GM10266 (cell line): ENCODE measurements around the gene OR10H3.

Source experiments
- DNase-seq: peaks from one replicate; pipeline ENCODE4 v3.0.0; 2012; ENCODE audit errors: extremely low spot score
- CTCF ChIP-seq: IDR thresholded peaks from 2 replicates; pipeline ENCODE4 v1.5.1; 2012; ENCODE audit warnings: mild to moderate bottlenecking, low read depth; ENCODE audit not compliant: control insufficient read depth, insufficient read depth; ENCODE audit errors: missing control alignments

The OR10H3 gene

GRCh38 chr19:15721268-15721667, 16.5 kb upstream of the OR10H3 start:
- no peak for TF ChIP-seq CTCF

GRCh38 chr19:15722956-15723355, 14.8 kb upstream of the OR10H3 start:
- no peak for DNase-seq
- TF ChIP-seq CTCF: no peak

More at GRCh38 chr19:15721268-15721667, 16.5 kb upstream of the OR10H3 start:
- DNase-seq: no peak

- no peak for TF ChIP-seq CTCF
- no peak for DNase-seq
These were observed 10.1 kb upstream of the OR10H3 start, which contains the start of gene OR10H2 for GRCh38 chr19:15727724-15728123. OR10H2 (plus strand) TSS chr19:15728024; CDS start chr19:15728044, 20 bp downstream.

GRCh38 chr19:15730538-15730937, 7.2 kb upstream of the OR10H3 start:
- DNase-seq: no peak
- TF ChIP-seq CTCF: no peak

GRCh38 chr19:15732388-15732787, 5.4 kb upstream of the OR10H3 start:
- no peak for TF ChIP-seq CTCF
- DNase-seq: no peak

- DNase-seq: no peak
- TF ChIP-seq CTCF: no peak
These were observed 3.9 kb upstream of the OR10H3 start for GRCh38 chr19:15733895-15734294.

- TF ChIP-seq CTCF: no peak
- no peak for DNase-seq
These were observed 3.0 kb downstream of the OR10H3 start for GRCh38 chr19:15740785-15741184.
